Activated CD8-positive, alpha-beta memory T cell treated with anti-CD3 and anti-CD28 coated beads for 1 hour (primary cell): ENCODE results near the gene HECTD4.
"Not testable (repeated sequence)": the region's sequence is repeated elsewhere in the genome, so short reads cannot be mapped to it uniquely, and the experiment has no call there.

Experiments
- DNase-seq, 2 donors: peaks; one replicate each; pipeline ENCODE4 v3.0.0-alpha.2; 2020; ENCODE audit warnings: low read depth in 1 of 2; ENCODE audit errors: extremely low read depth in 1 of 2

Gene HECTD4

GRCh38 chr12:112165624-112166023, 216.6 kb downstream of the HECTD4 start:
- no peak for DNase-seq

GRCh38 chr12:112164011-112164660, 218.1 kb downstream of the HECTD4 start:
- DNase-seq, result no peak

- DNase-seq, result no peak
Measured at GRCh38 chr12:112163471-112163991, 218.7 kb downstream of the HECTD4 start.

- DNase-seq, result no peak
Measured at GRCh38 chr12:112163056-112163455, 219.2 kb downstream of the HECTD4 start.

- DNase-seq, result no peak
Measured at GRCh38 chr12:112162241-112162790, 219.9 kb downstream of the HECTD4 start.

- no peak for DNase-seq
Measured at GRCh38 chr12:112161711-112162110, 220.5 kb downstream of the HECTD4 start.

DNA sequence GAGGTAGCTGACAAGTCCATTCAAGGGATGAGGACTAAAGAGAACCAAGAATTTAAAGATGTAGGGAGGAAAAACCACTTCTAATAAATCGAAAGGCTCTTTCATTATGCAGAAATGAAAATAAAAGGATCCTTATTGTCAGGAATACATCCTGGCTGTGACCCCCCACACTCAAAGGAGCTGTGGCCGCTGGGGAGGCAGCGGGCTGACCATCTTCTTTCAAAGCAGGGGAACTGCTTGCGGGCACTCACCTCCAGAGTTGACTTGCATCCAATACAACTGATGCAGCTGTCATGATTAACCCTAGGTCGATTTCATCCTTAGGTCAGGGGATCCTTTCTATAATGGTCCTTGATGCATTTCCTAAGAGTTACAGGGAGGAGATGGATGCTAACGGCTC, 221.6 kb downstream of the HECTD4 start:
- no peak for DNase-seq

GRCh38 chr12:112159146-112159541, 223.1 kb downstream of the HECTD4 start:
- DNase-seq, result no peak

- not testable (repeated sequence) for DNase-seq
Measured at GRCh38 chr12:112158461-112159145, 223.6 kb downstream of the HECTD4 start.

DNA sequence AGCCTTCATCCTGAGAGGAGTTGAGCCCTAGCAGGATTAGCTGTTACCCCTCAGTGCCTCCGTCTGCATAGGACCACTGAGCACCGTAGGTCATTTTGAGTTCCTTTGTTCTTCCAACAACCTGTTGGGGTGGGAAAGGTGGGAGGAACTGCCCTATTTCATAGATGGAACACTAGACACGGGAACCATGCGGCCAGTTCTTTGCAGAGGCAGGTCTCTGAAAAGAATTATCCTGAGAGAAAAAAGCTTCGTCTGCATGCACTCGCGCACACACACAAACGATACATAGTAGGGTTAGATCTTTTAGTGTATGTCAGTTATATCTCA, 228.4 kb downstream of the HECTD4 start:
- DNase-seq, result no peak

DNA sequence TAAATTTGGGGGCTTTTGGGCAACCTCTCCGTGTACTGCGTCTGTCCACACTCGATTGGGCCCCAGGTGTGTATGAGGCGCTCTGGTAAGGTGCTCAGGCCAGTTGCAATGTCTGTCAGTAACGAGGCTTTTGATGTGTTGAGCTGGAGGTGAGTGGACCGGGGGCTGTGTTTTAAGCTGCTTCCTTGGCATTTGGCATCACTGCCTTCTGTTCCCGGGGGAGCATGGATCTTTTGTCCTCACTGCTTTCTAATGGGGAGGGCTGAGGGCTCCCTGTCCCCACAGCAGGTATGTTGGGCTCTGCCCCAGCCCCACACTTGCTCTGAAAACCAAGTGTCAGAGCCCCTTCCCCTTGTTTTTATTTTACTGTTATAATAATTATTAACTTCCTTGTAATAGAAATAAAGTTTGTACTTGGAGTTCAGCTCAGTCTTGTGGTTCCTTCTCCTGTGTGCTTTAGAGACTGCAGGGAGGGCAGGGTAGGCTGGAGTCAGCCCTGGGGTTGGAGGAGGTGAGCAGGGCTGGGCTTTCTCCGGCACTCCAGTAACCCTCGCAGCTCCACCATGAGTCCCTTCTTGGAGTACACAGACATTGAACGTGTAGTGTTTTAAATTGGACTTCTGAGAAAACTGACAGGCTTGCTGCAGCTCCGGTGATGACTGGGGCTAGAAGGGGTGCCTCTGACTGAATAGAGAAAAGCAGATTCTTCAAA, 228.9 kb downstream of the HECTD4 start:
- DNase-seq, result no peak

- DNase-seq, result no peak
Measured at GRCh38 chr12:112151766-112152541, 230.3 kb downstream of the HECTD4 start.

GRCh38 chr12:112149596-112149995, 232.6 kb downstream of the HECTD4 start:
- no peak for DNase-seq

DNA sequence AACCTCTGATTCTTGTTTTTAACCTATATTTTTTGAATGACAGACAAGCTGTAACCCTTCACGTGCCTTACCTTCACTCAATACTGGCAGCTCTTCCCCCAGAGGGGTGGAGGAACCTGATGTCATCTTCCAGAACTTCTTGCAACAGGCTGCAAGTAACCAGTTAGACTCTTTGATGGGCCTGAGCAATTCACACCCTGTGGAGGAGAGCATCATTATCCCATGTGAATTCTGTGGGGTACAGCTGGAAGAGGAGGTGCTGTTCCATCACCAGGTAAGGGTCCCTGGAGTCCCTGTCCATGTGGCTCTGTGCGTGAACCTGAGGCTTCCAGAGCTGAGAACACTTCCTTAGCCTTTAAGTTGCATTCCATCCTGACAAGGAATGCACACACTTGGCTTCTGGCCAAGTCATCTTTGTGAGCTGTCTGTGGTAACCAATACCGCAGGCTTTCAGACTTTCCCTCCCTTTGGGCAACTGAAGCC, 234.2 kb downstream of the HECTD4 start:
- DNase-seq, result no peak

- DNase-seq, result no peak
Measured at GRCh38 chr12:112146123-112146522, 236.1 kb downstream of the HECTD4 start.

- DNase-seq, result no peak
Measured at GRCh38 chr12:112140728-112141127, 241.5 kb downstream of the HECTD4 start.

DNA sequence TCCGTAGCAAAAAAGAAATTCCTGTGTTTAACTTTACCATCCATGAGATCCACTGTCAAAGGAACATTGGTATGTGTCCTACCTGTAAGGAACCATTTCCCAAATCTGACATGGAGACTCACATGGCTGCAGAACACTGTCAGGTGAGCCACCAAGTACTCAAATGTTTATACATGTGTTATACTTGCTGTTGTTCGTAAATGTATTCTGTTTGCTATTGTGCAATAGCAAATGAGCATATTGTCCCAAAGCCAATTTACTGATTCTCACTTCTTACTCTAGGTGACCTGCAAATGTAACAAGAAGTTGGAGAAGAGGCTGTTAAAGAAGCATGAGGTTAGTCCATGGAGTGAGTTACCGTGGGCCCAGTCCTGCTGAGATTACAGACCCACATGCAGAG, 247.5 kb downstream of the HECTD4 start:
- no peak for DNase-seq

DNA sequence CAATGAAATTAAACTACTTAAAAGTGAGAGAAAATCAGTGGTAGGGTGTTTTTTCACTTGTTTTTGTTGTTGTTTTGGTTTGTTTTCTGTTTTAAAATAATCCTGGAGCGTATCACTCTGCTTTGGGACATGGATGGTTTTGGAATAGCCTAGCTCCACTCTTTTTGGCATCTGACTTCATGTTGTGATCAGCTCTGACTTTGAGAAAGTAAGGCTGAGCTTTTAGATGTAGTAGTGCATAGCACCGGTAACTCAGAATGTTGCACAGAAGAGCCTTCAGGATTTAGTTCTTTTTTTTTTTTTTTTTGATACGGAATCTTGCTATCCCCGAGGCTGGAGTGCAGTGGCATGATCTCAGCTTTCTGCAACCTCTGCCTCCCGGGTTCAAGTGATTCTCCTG, 248.8 kb downstream of the HECTD4 start:
- no peak for DNase-seq

DNA sequence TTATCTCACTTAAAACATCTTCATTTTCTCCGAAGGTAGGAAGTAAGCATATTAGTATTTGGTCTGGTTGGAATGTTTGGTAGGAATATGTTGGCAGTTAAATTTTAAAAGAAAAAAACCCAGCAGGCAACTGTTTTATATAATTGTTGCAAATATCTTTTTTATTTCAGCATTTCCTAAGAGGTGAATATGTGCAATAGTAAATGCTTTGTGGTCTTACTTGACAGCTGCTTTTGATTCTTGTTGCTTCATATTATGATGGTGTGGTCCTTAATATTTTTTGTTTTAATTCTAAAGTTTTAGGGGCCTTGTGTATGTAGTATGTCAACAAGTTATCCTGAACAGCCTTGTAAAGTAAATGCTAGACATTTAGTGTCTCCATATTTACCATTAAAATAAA, 250.5 kb downstream of the HECTD4 start:
- DNase-seq, result no peak

GRCh38 chr12:112130441-112130998, 251.7 kb downstream of the HECTD4 start:
- no peak for DNase-seq
